Measurements from ENCODE around the gene PSMF1. TPM values are rescaled to one million over a fixed set of nuclear protein-coding genes. Genes with fewer than 3 reads are reported as not detected.

PSMF1 gene
- total RNA-seq: 71.9 TPM

GRCh38 chr20:1118336-1119127 lies at the start of gene PSMF1:
Gene PSMF1 (plus strand): TSS chr20:1118602. CDS start chr20:1118774, 172 bp downstream.
- DNase-seq (ENCODE audit: low read depth in 2 of 3, low spot score in 2 of 3): peak; percentile 89 to 96 (median 96)

- DNase-seq (ENCODE audit: low read depth in 2 of 3, low spot score in 2 of 3): no peak
Observed at GRCh38 chr20:1072258-1072657, 46.1 kb upstream of the PSMF1 start.

- DNase-seq (ENCODE audit: low read depth in 2 of 3, low spot score in 2 of 3): no peak
Observed at GRCh38 chr20:1075616-1076015, 42.8 kb upstream of the PSMF1 start.

- no peak for DNase-seq (ENCODE audit: low read depth in 2 of 3, low spot score in 2 of 3)
Observed at GRCh38 chr20:1081891-1082290, 36.5 kb upstream of the PSMF1 start.

GRCh38 chr20:1083431-1084080 lies 34.8 kb upstream of the PSMF1 start:
- DNase-seq (ENCODE audit: low read depth in 2 of 3, low spot score in 2 of 3): no peak

GRCh38 chr20:1085492-1086276 lies 32.7 kb upstream of the PSMF1 start:
- DNase-seq (ENCODE audit: low read depth in 2 of 3, low spot score in 2 of 3): no peak

- no peak for DNase-seq (ENCODE audit: low read depth in 2 of 3, low spot score in 2 of 3)
Observed at GRCh38 chr20:1086277-1087213, 31.9 kb upstream of the PSMF1 start.

- DNase-seq (ENCODE audit: low read depth in 2 of 3, low spot score in 2 of 3): no peak
Observed at GRCh38 chr20:1087311-1087905, 31.0 kb upstream of the PSMF1 start.

- DNase-seq (ENCODE audit: low read depth in 2 of 3, low spot score in 2 of 3): no peak
Observed at GRCh38 chr20:1094751-1095150, 23.7 kb upstream of the PSMF1 start.

- no peak for DNase-seq (ENCODE audit: low read depth in 2 of 3, low spot score in 2 of 3)
Observed at GRCh38 chr20:1101533-1101932, 16.9 kb upstream of the PSMF1 start.

- no peak for DNase-seq (ENCODE audit: low read depth in 2 of 3, low spot score in 2 of 3)
Observed at GRCh38 chr20:1102016-1102415, 16.4 kb upstream of the PSMF1 start.

GRCh38 chr20:1103751-1104150 lies 14.7 kb upstream of the PSMF1 start:
- no peak for DNase-seq (ENCODE audit: low read depth in 2 of 3, low spot score in 2 of 3)

GRCh38 chr20:1105599-1106194 lies 12.7 kb upstream of the PSMF1 start:
- no peak for DNase-seq (ENCODE audit: low read depth in 2 of 3, low spot score in 2 of 3)

GRCh38 chr20:1107176-1107575 lies 11.2 kb upstream of the PSMF1 start:
- DNase-seq (ENCODE audit: low read depth in 2 of 3, low spot score in 2 of 3): no peak

- peak; percentile 9 to 58 (median 25) for DNase-seq (ENCODE audit: low read depth in 2 of 3, low spot score in 2 of 3)
Observed at GRCh38 chr20:1108437-1108920, 9.9 kb upstream of the PSMF1 start.

- no peak for DNase-seq (ENCODE audit: low read depth in 2 of 3, low spot score in 2 of 3)
Observed at GRCh38 chr20:1112908-1113307, 5.5 kb upstream of the PSMF1 start.

- no peak for DNase-seq (ENCODE audit: low read depth in 2 of 3, low spot score in 2 of 3)
Observed at GRCh38 chr20:1118004-1118335, 432 bp upstream of the PSMF1 start.

- DNase-seq (ENCODE audit: low read depth in 2 of 3, low spot score in 2 of 3): no peak
Observed at GRCh38 chr20:1119128-1119505, 715 bp downstream of the PSMF1 start.

GRCh38 chr20:1119524-1119923 lies 1.1 kb downstream of the PSMF1 start:
- no peak for DNase-seq (ENCODE audit: low read depth in 2 of 3, low spot score in 2 of 3)

GRCh38 chr20:1121429-1121828 lies 3.0 kb downstream of the PSMF1 start:
- DNase-seq (ENCODE audit: low read depth in 2 of 3, low spot score in 2 of 3): no peak
